Activated CD8-positive, alpha-beta T cell treated with anti-CD3 and anti-CD28 coated beads for 36 hours (primary cell): ENCODE results near the gene KCNIP4. TPM values are rescaled to one million over a fixed set of nuclear protein-coding genes. Genes with fewer than 3 reads are reported as not detected.

Experiments
- ATAC-seq: fragments of 200-7000 bp; cut with Tn5 transposase; one replicate; pipeline ENCODE4 v1.10.0; 2021; ENCODE audit warnings: mild to moderate bottlenecking, moderate library complexity
- CTCF ChIA-PET: fragments of 350-600 bp; sonication (Branson Sonifier 250); formaldehyde crosslinking; loops from one replicate; lab custom pipeline; 2021; ENCODE audit warnings: antibody characterized with exemption; lab: Charles Lee
- POLR2A ChIA-PET: fragments of 350-600 bp; sonication (Branson Sonifier 250); formaldehyde crosslinking; loops from one replicate; lab custom pipeline; 2021; ENCODE audit warnings: antibody characterized with exemption; lab: Charles Lee
- DNase-seq: peaks from one replicate; pipeline ENCODE4 v3.0.0-alpha.2; 2020
- H3K27ac Mint-ChIP-seq: one replicate; pipeline ENCODE4 v1.8.0; 2021; ENCODE audit warnings: mild to moderate bottlenecking, mixed read lengths
- H3K27me3 Mint-ChIP-seq: one replicate; pipeline ENCODE4 v1.8.0; 2021; ENCODE audit warnings: mixed read lengths
- H3K36me3 Mint-ChIP-seq: one replicate; pipeline ENCODE4 v1.8.0; 2021; ENCODE audit warnings: low read depth, mixed read lengths
- H3K4me1 Mint-ChIP-seq: one replicate; pipeline ENCODE4 v1.8.0; 2021; ENCODE audit warnings: low read depth, mixed read lengths
- H3K4me3 Mint-ChIP-seq: one replicate; pipeline ENCODE4 v1.8.0; 2021; ENCODE audit warnings: mild to moderate bottlenecking, moderate library complexity, mixed read lengths
- H3K9me3 Mint-ChIP-seq: one replicate; pipeline ENCODE4 v1.8.0; 2021; ENCODE audit warnings: mixed read lengths
- CTCF ChIP-seq: fragments of 200-600 bp; IDR thresholded peaks from one replicate; pipeline ENCODE4 v1.8.0; 2022; ENCODE audit warnings: antibody characterized with exemption, mild to moderate bottlenecking
- intact Hi-C: fragments of 100-400 bp; cut with micrococcal nuclease; formaldehyde crosslinking; loops from one replicate; pipeline ENCODE4 v1.10.0; 2022
- total RNA-seq, 2 experiments: library from RNA; stranded (reverse); gene quantifications; one replicate each; pipeline ENCODE4 v1.2.3, GENCODE V29; 2021

The KCNIP4 gene
- total RNA-seq, 2 experiments from 2014 or later = not detected

GRCh38 chr4:21652508-21653231 is 295.9 kb downstream of the KCNIP4 start:
- Mint-ChIP-seq H3K9me3 (no peaks in the 10 kb centered on the region), H3K4me1 (no peaks in the 10 kb centered on the region), H3K4me3 (no peak overlapping the region), H3K36me3 (no peaks in the 10 kb centered on the region), H3K27me3 (no peaks in the 10 kb centered on the region), H3K27ac (no peak overlapping the region)
- POLR2A ChIA-PET = no interaction called here
- intact Hi-C loops = no loop called here
- CTCF ChIA-PET = no interaction called here
- DNase-seq (no peak), ATAC-seq (no peak)
- no peak for TF ChIP-seq CTCF

DNA sequence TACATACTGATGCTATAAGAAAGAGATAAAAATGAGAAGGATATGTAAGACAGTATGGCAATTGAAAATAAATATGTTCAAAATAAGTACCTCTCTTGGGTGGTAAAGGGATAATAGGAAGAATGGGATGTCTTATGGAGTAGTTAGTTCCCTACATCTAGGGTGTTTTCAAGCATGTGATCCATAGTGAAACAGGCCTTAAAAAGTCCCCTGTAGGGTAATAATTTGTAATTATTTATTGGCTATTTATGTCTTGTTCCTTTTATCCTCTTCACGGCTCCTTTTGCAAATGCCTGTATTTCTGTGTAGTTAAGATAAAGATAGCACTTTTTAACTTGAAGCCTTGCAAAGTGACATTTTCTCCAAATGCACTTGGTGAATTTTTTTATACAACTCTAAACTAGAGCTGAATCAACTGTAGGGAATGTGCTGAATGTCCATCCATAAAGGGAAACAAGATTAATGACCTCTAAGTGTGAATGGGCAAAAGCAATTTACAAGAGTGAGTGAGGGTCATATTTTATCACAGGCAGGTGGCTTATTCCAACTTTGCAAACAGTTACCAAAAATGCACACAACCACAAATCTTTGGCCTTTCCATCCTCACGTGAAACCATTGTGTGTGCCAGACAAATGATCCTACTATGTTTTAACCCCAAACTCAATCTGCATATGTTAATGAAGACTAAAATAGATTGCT is 299.0 kb downstream of the KCNIP4 start:
- Mint-ChIP-seq H3K9me3 (peaks cover 2% of the 10 kb centered on the region), H3K36me3 (no peaks in the 10 kb centered on the region), H3K4me3 (no peak overlapping the region), H3K27me3 (no peaks in the 10 kb centered on the region), H3K27ac (no peak overlapping the region), H3K4me1 (no peaks in the 10 kb centered on the region)
- ATAC-seq (no peak), DNase-seq (no peak)
- intact Hi-C loops = no loop called here
- ChIA-PET CTCF (no interaction called here), POLR2A (no interaction called here)
- TF ChIP-seq CTCF = no peak

- intact Hi-C loops = no loop called here
- no peak for TF ChIP-seq CTCF
- H3K4me3 Mint-ChIP-seq = no peak overlapping the region
- H3K36me3 Mint-ChIP-seq = no peaks in the 10 kb centered on the region
- H3K4me1 Mint-ChIP-seq = no peaks in the 10 kb centered on the region
- ChIA-PET CTCF (no interaction called here), POLR2A (no interaction called here)
- H3K27ac Mint-ChIP-seq = no peak overlapping the region
- no peak for DNase-seq
- no peaks in the 10 kb centered on the region for H3K27me3 Mint-ChIP-seq
- peaks cover 2% of the 10 kb centered on the region for H3K9me3 Mint-ChIP-seq
- ATAC-seq = no peak
These were observed 302.8 kb downstream of the KCNIP4 start for GRCh38 chr4:21645776-21646175.

DNA sequence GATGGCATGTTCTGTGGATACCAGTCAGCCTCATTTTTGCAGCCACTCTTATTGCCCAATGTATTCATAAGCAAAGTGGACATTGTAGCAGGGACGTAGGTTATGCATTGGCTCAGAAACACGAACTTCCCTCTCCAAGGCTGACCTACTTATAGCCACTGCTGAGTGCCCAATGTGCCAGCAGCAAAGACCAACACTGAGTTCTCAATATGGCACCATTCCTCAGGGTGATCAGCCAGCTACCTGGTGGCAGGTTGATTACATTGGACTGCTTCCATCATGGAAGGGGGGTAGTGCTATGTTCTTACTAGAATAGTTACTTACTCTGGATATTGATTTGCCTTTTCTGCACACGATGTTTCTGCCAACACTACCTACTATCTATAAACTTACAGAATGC is 306.9 kb downstream of the KCNIP4 start:
- no peaks in the 10 kb centered on the region for H3K9me3 Mint-ChIP-seq
- CTCF ChIA-PET = no interaction called here
- no peaks in the 10 kb centered on the region for H3K36me3 Mint-ChIP-seq
- no peak overlapping the region for H3K27ac Mint-ChIP-seq
- no peak for TF ChIP-seq CTCF
- DNase-seq (no peak), ATAC-seq (no peak)
- no peaks in the 10 kb centered on the region for H3K27me3 Mint-ChIP-seq
- no peaks in the 10 kb centered on the region for H3K4me1 Mint-ChIP-seq
- POLR2A ChIA-PET = no interaction called here
- H3K4me3 Mint-ChIP-seq = no peak overlapping the region
- intact Hi-C loops = no loop called here

DNA sequence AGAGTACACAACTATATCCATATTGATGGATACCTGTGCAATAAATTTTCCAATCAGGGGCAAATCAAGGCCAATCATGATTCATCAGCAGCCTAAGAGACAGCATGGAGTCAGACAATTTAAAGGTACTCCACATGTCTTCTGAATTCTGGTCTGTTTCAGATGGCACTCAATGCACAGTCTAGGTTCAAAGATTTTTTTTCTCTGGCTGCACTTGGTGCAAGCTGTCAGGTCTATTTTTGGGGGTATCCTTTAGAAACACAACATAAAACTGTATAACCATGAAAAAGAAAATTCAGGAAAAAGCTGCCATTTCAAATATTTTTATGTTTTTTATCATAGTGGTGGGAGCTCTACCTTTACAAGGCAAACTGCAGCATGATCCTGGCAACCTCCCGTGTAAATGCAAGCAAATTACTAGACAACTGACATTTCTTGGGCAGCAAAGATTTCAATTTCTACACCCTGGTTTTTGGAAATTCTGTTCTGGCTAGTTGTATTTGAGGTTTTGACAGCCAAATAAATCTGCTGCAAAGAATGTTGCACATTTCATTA is 310.3 kb downstream of the KCNIP4 start:
- DNase-seq = no peak
- no peaks in the 10 kb centered on the region for H3K27me3 Mint-ChIP-seq
- intact Hi-C loops = no loop called here
- H3K4me3 Mint-ChIP-seq = no peak overlapping the region
- ATAC-seq = no peak
- TF ChIP-seq CTCF = no peak
- no peaks in the 10 kb centered on the region for H3K9me3 Mint-ChIP-seq
- no peak overlapping the region for H3K27ac Mint-ChIP-seq
- ChIA-PET CTCF (interaction anchor here (0.7 kb wide), 1 partner anchor 602 kb away, joined by 3 read pairs; no protein-coding TSS in a partner anchor), POLR2A (no interaction called here)
- H3K4me1 Mint-ChIP-seq = no peaks in the 10 kb centered on the region
- no peaks in the 10 kb centered on the region for H3K36me3 Mint-ChIP-seq
